Skeletal muscle tissue (tissue), 4 donors: ENCODE data around the gene LINGO1. TPM values are rescaled to one million over a fixed set of nuclear protein-coding genes. Genes with fewer than 3 reads are reported as not detected.

ENCODE experiments used
- H3K27ac ChIP-seq: one replicate; pipeline ENCODE4 v1.7.0; 2013; ENCODE audit warnings: mild to moderate bottlenecking, low read depth, low read length, inconsistent platforms
- H3K27me3 ChIP-seq, 3 donors: one replicate each; pipeline ENCODE4 v1.7.0; 2013; ENCODE audit warnings: low read length in 3 of 3; ENCODE audit not compliant: control insufficient read depth in 3 of 3, insufficient read depth in 3 of 3
- H3K36me3 ChIP-seq, 3 donors: one replicate each; pipeline ENCODE4 v1.7.0; 2013; ENCODE audit warnings: low read length in 3 of 3; ENCODE audit not compliant: control insufficient read depth in 3 of 3, insufficient read depth in 3 of 3
- H3K4me1 ChIP-seq, 3 donors: one replicate each; pipeline ENCODE4 v1.7.0; 2013; ENCODE audit warnings: low read length in 3 of 3, mild to moderate bottlenecking in 3 of 3; ENCODE audit not compliant: control insufficient read depth in 3 of 3, insufficient read depth in 3 of 3
- H3K4me3 ChIP-seq, 3 donors: one replicate each; pipeline ENCODE4 v1.7.0; 2013; ENCODE audit warnings: low read length in 3 of 3
- H3K9ac ChIP-seq, 3 donors: one replicate each; pipeline ENCODE4 v1.7.0; 2013; ENCODE audit warnings: low read length in 3 of 3, mild to moderate bottlenecking in 3 of 3, moderate library complexity in 2 of 3, low read depth in 1 of 3
- H3K9me3 ChIP-seq, 3 donors: one replicate each; pipeline ENCODE4 v1.7.0; 2013; ENCODE audit warnings: low read length in 3 of 3; ENCODE audit not compliant: control insufficient read depth in 3 of 3
- total RNA-seq: library from RNA; depleted of rRNA; stranded (reverse); fragments of >200 nt; gene quantifications from one replicate; pipeline ENCODE4 v1.2.3, GENCODE V29; 2014
- donor health status: Osteomylitis.

Gene LINGO1
- total RNA-seq, 1 donor from 2014 or later, result 3.7 TPM

DNA sequence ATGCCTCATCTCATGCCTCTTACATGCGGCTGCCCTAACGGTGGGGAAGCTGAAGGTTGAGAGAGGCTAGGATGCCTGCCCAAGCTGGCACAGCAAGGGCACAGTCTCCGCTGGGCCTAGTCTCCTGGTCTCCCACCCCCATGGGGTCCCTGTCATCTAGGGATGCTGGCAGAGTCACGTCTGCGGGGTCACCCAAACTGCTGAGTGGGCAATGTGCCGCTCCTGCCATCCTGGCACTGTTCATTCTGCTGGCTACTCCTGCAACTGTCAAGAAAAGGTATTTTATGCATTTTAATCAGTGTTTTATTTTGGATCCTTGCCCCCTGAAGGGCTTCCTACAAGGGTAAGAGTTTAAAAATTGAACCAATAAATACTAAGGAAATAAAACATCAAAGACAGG is 12.8 kb downstream of the LINGO1 start:
- Histone ChIP-seq H3K36me3 (no peaks in the 10 kb centered on the region), H3K9me3 (no peaks in the 10 kb centered on the region), H3K4me1 (no peaks in the 10 kb centered on the region), H3K4me3 (no peak overlapping the region), H3K27me3 (peaks cover 0 to 9% (median 3%) of the 10 kb centered on the region in 3 donors), H3K9ac (no peak overlapping the region), H3K27ac (no peak overlapping the region)

DNA sequence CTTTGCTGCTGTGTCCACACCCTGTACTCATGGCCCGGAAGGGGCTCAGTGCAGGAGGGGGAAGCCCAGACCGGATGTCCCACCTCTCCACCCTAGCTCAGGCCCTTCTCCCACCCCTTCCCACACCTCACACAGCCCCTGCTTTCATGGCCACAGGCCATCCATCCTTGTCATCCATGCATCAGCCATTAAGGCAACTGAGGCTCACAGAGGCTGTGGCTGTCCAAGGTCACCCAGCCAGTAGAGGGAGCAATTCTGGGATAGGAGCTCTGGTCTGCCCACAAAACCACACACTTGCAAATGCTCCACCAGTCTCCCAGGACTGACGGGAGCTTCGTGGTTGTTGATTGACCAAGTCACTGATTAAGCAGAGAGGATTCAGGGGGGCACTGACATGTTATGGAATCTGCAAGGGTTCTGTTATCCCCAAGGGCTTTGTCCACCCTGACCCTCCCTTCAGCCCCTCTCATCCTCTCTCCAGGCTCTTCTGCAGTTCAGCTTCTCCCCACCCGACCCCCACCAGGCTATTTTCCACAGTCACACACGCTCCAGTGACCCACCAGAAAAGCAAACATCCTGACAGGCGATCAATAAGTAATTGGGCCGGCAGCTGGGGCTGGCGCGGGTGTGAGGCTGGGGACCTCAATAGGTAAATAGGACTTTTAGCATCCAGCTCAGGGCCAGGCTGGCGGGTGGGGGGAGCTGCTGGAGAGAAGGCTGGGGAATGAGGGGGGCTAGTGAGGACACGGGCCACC is 15.1 kb downstream of the LINGO1 start:
- Histone ChIP-seq H3K27ac (no peak overlapping the region), H3K36me3 (no peaks in the 10 kb centered on the region), H3K4me1 (no peaks in the 10 kb centered on the region), H3K9ac (no peak overlapping the region), H3K9me3 (no peaks in the 10 kb centered on the region), H3K4me3 (no peak overlapping the region), H3K27me3 (peaks cover 0 to 9% (median 3%) of the 10 kb centered on the region in 3 donors)

DNA sequence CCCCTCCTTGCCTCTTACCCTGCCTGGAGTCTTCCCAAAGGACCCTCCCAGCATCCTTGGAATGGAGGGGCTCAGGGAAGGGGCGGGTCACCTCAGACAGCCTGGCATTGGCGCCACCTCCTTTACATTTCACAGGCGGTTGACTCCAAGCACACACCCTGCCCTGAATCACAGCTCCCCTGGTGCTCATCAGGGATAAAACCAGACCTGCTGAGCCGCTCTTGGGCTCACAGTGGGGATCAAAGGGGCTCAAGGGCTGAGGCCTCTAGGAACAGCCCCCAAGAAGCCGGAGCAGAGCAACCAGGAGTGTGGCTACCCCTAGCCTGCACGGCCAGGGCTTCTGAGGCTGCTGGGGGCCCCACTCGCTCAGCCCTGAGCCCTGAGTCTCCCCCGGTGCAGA is 16.6 kb downstream of the LINGO1 start:
- Histone ChIP-seq H3K9me3 (no peaks in the 10 kb centered on the region), H3K27ac (no peak overlapping the region)

DNA sequence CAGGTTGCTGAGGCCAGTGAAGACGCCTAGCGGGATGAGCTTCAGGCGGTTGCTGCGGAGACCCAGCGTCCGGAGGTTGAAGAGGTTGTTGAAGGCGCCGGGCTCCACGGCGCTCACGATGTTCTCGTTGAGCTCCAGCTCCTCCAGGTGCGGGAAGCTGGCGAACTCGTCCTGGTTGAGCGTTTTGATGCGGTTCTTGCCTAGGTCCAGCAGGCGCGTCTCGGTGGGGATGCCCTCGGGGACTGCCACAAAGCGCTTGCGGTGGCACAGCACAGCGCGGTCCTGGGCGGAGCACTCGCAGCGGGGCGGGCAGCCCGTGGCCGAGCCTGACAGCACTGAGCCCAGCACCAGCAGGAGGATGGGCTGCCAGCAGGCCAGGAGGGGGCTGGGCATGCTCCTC is 17.2 kb downstream of the LINGO1 start:
- H3K27ac ChIP-seq, result no peak overlapping the region
- no peak overlapping the region for H3K9ac ChIP-seq
- H3K4me1 ChIP-seq, result peaks cover 0 to under 1% (median 0%) of the 10 kb centered on the region in 3 donors
- H3K27me3 ChIP-seq, result peaks cover 3 to 14% (median 7%) of the 10 kb centered on the region in 3 donors
- H3K4me3 ChIP-seq, result no peak overlapping the region
- H3K9me3 ChIP-seq, result no peaks in the 10 kb centered on the region
- no peaks in the 10 kb centered on the region for H3K36me3 ChIP-seq

More for the DNA sequence above, 16.6 kb downstream of the LINGO1 start:
- Histone ChIP-seq H3K36me3 (no peaks in the 10 kb centered on the region), H3K4me1 (no peaks in the 10 kb centered on the region), H3K27me3 (peaks cover 3 to 9% (median 3%) of the 10 kb centered on the region in 3 donors), H3K9ac (no peak overlapping the region), H3K4me3 (no peak overlapping the region)

DNA sequence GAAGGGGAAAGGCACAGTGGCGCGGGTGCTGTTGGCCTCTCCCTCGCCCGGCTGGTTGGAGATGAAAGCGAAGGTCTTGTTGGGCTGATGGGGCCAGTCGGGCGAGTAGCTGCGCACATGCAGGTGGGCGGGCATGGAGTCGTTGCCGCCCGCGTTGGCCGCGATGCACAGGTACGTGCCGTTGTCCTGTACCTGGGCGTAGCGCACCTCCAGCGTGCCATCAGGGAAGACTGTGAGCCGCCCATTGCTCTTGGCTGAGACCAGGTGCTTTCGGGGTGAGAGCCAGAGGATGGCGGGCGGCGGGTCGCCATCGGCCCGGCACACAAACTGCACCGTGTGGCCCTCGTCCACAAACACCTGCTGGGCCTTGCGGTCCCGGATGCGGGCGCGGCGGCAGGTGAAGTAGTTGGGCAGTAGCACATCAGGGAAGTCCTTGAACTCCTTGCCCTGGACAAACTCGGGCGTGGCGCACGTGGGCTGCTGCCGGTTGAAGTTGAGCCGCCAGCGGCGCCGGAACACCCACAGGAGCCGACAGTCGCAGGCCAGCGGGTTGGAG is 18.4 kb downstream of the LINGO1 start:
- Histone ChIP-seq H3K27me3 (peaks cover 3 to 20% (median 17%) of the 10 kb centered on the region in 3 donors), H3K9me3 (no peaks in the 10 kb centered on the region), H3K4me1 (peaks cover 0 to 4% (median 0%) of the 10 kb centered on the region in 3 donors), H3K4me3 (no peak overlapping the region), H3K27ac (no peak overlapping the region), H3K9ac (no peak overlapping the region), H3K36me3 (no peaks in the 10 kb centered on the region)

DNA sequence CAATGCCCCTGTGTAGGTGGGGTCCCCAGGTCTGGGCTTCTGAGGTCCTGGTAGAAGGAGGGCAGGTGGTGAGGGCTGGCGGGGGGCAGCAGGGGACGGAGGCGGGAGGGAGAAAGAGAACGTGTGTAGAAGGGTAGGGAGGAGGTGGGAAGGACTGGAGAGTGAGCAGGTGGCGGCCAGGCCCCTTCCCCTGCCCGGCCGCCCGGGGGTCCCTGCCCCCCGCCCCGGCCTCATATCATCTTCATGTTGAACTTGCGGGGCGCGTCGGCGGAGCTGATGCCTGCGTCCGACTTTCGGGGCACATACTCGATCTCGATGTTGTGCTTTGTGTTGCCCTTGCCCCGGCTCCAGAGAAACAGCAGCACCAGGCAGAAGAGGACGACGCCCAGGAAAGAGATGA is 18.9 kb downstream of the LINGO1 start:
- no peak overlapping the region for H3K27ac ChIP-seq
- peaks cover 0 to 4% (median 0%) of the 10 kb centered on the region in 3 donors for H3K4me1 ChIP-seq
- H3K9ac ChIP-seq, result no peak overlapping the region
- peaks cover 3 to 20% (median 18%) of the 10 kb centered on the region in 3 donors for H3K27me3 ChIP-seq
- no peaks in the 10 kb centered on the region for H3K9me3 ChIP-seq
- H3K36me3 ChIP-seq, result no peaks in the 10 kb centered on the region
- H3K4me3 ChIP-seq, result no peak overlapping the region

DNA sequence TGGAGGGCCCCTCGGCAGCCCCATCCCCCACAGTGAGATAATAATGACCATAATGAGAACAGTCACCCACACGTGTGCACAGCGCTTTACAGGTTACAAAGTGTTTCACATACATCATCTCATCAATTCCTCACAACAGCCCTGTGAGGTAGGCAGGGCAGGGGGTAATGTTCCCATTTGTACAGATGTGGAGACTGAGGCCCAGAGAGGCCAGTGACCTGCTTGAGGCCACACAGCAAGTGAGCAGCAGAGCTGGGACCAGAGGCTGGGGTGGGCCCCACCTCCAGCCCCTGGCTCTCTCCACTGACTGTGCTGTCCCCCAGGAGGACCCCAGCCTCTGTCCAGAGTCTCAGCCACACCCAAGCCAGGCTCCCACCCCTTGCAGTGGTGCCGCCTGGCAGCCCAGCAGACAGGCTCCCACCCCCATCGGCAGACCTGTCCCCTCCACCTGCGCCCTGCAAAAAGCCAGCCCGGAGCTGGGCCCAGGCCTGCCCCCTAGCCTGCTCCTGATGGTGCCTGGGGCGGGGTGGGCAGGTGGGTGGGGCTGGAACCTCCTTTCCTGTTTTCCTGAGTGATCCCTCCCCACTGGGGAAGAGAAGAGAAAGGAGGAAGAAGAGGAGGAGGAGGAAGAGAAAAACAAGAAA is 19.6 kb downstream of the LINGO1 start:
- Histone ChIP-seq H3K27me3 (peaks cover 3 to 20% (median 18%) of the 10 kb centered on the region in 3 donors), H3K4me3 (no peak overlapping the region), H3K27ac (no peak overlapping the region), H3K9me3 (no peaks in the 10 kb centered on the region), H3K9ac (no peak overlapping the region), H3K36me3 (no peaks in the 10 kb centered on the region), H3K4me1 (peaks cover 0 to 4% (median 0%) of the 10 kb centered on the region in 3 donors)

DNA sequence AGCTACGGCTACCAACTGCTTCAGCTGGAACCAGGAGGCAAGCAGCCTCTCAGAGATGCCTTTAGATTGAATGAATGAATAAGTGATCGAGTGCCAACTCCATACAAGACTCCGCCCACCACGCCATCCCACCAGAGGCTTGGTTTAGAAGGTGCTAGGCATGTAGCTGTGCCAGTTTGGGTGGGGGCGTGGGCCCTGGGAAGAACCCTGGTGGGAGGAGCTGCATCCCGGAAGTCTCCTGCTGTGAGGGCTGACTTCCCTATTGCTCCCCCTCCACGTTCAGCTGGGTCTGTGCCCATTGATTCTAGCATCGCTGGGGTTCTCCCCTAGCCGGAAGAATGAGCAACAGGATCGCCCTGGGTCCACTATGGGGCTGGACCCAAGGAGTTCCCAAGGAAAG is 20.9 kb downstream of the LINGO1 start:
- Histone ChIP-seq H3K9ac (no peak overlapping the region), H3K27ac (no peak overlapping the region), H3K4me1 (peaks cover 6% of the 10 kb centered on the region in 3 donors), H3K36me3 (no peaks in the 10 kb centered on the region), H3K27me3 (peaks cover 2 to 19% (median 12%) of the 10 kb centered on the region in 3 donors), H3K9me3 (no peaks in the 10 kb centered on the region), H3K4me3 (no peak overlapping the region)

DNA sequence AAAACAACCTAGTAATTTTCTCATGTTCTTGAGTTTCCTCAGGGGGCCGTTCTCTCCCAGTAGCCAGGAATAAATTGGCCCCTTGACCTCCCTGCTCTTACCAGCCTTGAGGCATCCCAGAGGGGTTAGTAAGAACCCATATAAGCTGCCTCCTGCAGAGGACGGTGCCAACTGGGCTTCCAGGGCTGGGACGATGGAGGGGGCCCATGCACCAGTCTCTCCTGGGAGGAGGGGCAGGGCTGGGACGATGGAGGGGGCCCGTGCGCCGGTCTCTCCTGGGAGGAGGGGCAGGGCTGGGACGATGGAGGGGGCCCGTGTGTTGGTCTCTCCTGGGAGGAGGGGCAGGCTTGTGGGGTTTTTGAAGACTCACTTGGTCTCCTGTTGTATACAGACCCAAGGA is 22.0 kb downstream of the LINGO1 start:
- Histone ChIP-seq H3K4me3 (no peak overlapping the region), H3K27me3 (peaks cover 4 to 29% (median 18%) of the 10 kb centered on the region in 3 donors), H3K27ac (no peak overlapping the region), H3K9me3 (no peaks in the 10 kb centered on the region), H3K4me1 (peaks cover 7 to 14% (median 8%) of the 10 kb centered on the region in 3 donors), H3K9ac (no peak overlapping the region), H3K36me3 (no peaks in the 10 kb centered on the region)

DNA sequence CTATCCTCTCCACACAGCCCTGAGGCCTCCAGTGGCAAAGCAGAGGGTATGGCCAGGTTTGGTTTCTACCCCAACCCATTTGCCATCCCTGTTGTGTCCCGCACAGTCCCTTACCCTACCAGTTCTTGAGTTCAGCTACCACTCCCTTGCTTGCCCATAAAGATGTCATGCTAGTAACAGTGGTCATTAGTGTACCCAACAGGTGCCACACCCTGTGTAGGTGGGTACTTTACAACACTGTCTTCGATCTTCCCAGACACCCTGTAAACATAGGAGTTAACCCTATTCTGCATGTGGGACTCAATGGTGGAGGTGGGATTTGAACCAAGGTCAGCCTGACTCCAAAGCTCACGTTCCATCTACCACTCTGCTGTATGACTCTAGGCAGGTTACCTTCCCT is 23.2 kb downstream of the LINGO1 start:
- peaks cover 4 to 41% (median 25%) of the 10 kb centered on the region in 3 donors for H3K27me3 ChIP-seq
- H3K9me3 ChIP-seq, result no peaks in the 10 kb centered on the region
- H3K4me1 ChIP-seq, result peaks cover 9 to 15% (median 15%) of the 10 kb centered on the region in 3 donors
- H3K36me3 ChIP-seq, result no peaks in the 10 kb centered on the region
- no peak overlapping the region for H3K4me3 ChIP-seq
- H3K27ac ChIP-seq, result no peak overlapping the region
- H3K9ac ChIP-seq, result no peak overlapping the region
